SK-N-MC (cell line): Measurements from ENCODE around the gene HOXA5.
A peak's percentile ranks its signal among the peaks of the same experiment; 100 is the strongest.

Experiments
- DNase-seq: peaks from one replicate; pipeline ENCODE4 v3.0.0-alpha.2; 2011; ENCODE audit warnings: low read depth, low spot score
- H3K27ac ChIP-seq: fragments of 200-600 bp; sonication (generic); 2 replicates; pipeline ENCODE4 v1.5.1; 2016; ENCODE audit warnings: mixed run types
- H3K36me3 ChIP-seq: fragments of 200-600 bp; sonication (generic); 2 replicates; pipeline ENCODE4 v1.6.1; 2017; ENCODE audit warnings: antibody characterized with exemption, low read length, mixed read lengths; ENCODE audit not compliant: insufficient read depth
- H3K4me3 ChIP-seq: fragments of 200-600 bp; sonication (generic); 2 replicates; pipeline ENCODE4 v1.5.1; 2016
- H3K9ac ChIP-seq: fragments of 200-600 bp; sonication (generic); 2 replicates; pipeline ENCODE4 v1.8.0; 2017; ENCODE audit warnings: mixed run types, mixed read lengths; ENCODE audit not compliant: insufficient read length
- H3K9me3 ChIP-seq: fragments of 200-600 bp; sonication (generic); 2 replicates; pipeline ENCODE4 v1.6.1; 2017; ENCODE audit warnings: low read depth, mild to moderate bottlenecking, antibody characterized with exemption, low read length, moderate library complexity, mixed read lengths
- EZH2 ChIP-seq: fragments of 200-600 bp; sonication (generic); IDR thresholded peaks from one replicate; pipeline ENCODE4 v1.6.1; 2017; ENCODE audit warnings: antibody characterized with exemption
- FOXP2 ChIP-seq: optimal IDR thresholded peaks from 2 replicates; pipeline ENCODE3; 2011; ENCODE audit warnings: mild to moderate bottlenecking, moderate library complexity; ENCODE audit not compliant: insufficient read depth; ENCODE audit errors: extremely low read length, control extremely low read depth
- POLR2AphosphoS5 ChIP-seq: IDR thresholded peaks from 2 replicates; pipeline ENCODE4 v1.6.1; 2012; ENCODE audit warnings: mild to moderate bottlenecking, low read depth, low read length, borderline replicate concordance

HOXA5 gene

GRCh38 chr7:27129729-27130539 lies 13.5 kb downstream of the HOXA5 start:
- no peaks in the 10 kb centered on the region for H3K9me3 ChIP-seq
- H3K36me3 ChIP-seq = no peaks in the 10 kb centered on the region
- TF ChIP-seq POLR2AphosphoS5 (no peak), FOXP2 (no peak), EZH2 (no peak)
- H3K9ac ChIP-seq = no peak overlapping the region
- H3K27ac ChIP-seq = no peak overlapping the region
- peak overlapping the region; percentile 87 for H3K4me3 ChIP-seq
- no peak for DNase-seq

- TF ChIP-seq POLR2AphosphoS5 (no peak), EZH2 (peak; percentile 8), FOXP2 (no peak)
- Histone ChIP-seq H3K9ac (no peak overlapping the region), H3K4me3 (no peak overlapping the region)
Observed at GRCh38 chr7:27128776-27129728, 14.4 kb downstream of the HOXA5 start.

DNA sequence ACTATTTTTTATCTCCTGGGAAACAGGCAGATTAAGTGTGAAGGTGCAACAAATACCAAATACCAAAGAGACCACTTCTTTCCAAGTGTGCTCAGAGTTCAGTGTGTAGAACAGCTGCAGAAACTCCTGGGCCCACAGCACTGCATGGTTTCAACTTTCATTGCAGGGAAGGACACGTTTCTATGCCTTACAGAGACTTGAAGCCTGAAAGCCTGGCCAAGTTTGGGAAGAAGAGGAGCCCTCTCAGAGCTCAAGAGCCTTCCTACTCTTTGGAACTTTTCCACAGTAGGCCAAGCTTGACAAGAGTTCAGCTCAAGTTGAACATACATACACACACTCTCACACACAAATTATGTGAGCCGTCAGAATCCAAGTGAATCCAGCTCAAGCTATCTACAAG lies 15.4 kb downstream of the HOXA5 start:
- Histone ChIP-seq H3K27ac (no peak overlapping the region), H3K9ac (no peak overlapping the region), H3K36me3 (no peaks in the 10 kb centered on the region), H3K9me3 (no peaks in the 10 kb centered on the region), H3K4me3 (no peak overlapping the region)
- no peak for TF ChIP-seq POLR2AphosphoS5
- no peak for TF ChIP-seq EZH2
- no peak for TF ChIP-seq FOXP2
- no peak for DNase-seq

More at GRCh38 chr7:27128776-27129728, 14.4 kb downstream of the HOXA5 start:
- Histone ChIP-seq H3K36me3 (no peaks in the 10 kb centered on the region), H3K9me3 (no peaks in the 10 kb centered on the region), H3K27ac (no peak overlapping the region)
- no peak for DNase-seq

DNA sequence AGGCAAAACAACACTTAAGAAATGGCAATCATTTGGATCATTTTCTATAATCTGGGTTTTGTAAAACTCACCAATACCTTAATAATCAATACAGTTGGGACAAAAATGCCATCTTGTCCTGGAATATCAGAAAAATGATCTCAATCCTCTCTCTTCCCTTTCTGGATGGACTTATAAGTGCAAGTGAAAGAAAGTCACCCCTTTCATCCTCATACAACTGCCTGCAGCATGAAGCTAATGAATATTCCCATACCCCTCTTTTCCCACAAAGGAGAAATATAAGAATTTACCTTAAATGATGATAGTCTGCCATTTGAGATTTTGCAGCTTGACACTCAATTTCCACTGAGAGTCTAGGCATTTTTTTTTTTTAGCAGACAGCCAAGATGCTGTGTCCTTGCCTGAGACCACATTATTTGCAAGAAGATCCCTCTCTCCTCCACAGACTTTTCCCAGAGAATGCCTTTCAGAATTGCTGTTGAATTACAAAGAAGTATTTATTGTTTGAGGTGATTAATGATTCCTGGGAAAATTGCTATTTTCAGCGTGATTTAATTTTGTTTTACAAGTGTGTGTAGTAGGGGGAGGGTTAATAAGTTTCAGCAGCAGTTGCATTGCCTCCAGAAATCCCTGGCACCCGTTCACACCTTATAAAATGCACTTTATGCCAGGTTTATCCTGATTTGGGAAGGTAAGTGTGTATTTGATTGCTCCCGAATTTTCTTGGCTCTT lies 16.7 kb downstream of the HOXA5 start:
- no peak for TF ChIP-seq POLR2AphosphoS5
- no peak for TF ChIP-seq EZH2
- TF ChIP-seq FOXP2 = no peak
- Histone ChIP-seq H3K27ac (no peak overlapping the region), H3K4me3 (no peak overlapping the region), H3K36me3 (no peaks in the 10 kb centered on the region), H3K9me3 (no peaks in the 10 kb centered on the region), H3K9ac (no peak overlapping the region)
- DNase-seq = no peak

DNA sequence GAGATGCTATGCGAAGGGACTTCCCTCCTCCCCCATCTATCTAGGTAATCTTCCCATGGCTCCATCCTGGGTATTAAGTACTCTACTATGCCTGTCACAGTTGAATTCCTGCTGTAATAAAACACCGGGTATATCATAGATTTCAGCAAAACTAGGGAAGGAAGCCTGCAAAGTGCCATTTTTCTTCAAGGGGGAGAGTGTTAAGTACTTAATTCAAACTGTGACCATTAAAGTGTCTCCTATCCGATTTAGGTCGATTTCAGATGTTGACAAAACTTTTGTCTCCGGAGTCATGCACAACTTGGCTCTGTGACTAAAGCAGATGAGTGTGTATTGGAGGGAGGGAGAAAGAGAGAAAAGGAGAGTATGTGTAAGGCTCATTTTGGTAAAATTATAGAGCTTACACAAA lies 17.5 kb downstream of the HOXA5 start:
- no peak for DNase-seq
- Histone ChIP-seq H3K27ac (no peak overlapping the region), H3K9ac (no peak overlapping the region), H3K36me3 (no peaks in the 10 kb centered on the region), H3K4me3 (no peak overlapping the region), H3K9me3 (no peaks in the 10 kb centered on the region)
- TF ChIP-seq FOXP2 (no peak), POLR2AphosphoS5 (no peak), EZH2 (no peak)

- no peaks in the 10 kb centered on the region for H3K9me3 ChIP-seq
- no peak overlapping the region for H3K27ac ChIP-seq
- no peaks in the 10 kb centered on the region for H3K36me3 ChIP-seq
- H3K4me3 ChIP-seq = no peak overlapping the region
- no peak overlapping the region for H3K9ac ChIP-seq
- DNase-seq = no peak
- TF ChIP-seq POLR2AphosphoS5 (no peak), FOXP2 (no peak), EZH2 (no peak)
Observed at GRCh38 chr7:27124902-27125689, 18.4 kb downstream of the HOXA5 start.

- TF ChIP-seq POLR2AphosphoS5 = no peak
- peak; percentile 44 for TF ChIP-seq EZH2
- TF ChIP-seq FOXP2 = no peak
- Histone ChIP-seq H3K36me3 (no peaks in the 10 kb centered on the region), H3K27ac (no peak overlapping the region), H3K9ac (no peak overlapping the region), H3K9me3 (no peaks in the 10 kb centered on the region), H3K4me3 (no peak overlapping the region)
- no peak for DNase-seq
Observed at GRCh38 chr7:27124096-27124901, 19.2 kb downstream of the HOXA5 start.
